Measurements from ENCODE around the gene DOC2A.

DNA sequence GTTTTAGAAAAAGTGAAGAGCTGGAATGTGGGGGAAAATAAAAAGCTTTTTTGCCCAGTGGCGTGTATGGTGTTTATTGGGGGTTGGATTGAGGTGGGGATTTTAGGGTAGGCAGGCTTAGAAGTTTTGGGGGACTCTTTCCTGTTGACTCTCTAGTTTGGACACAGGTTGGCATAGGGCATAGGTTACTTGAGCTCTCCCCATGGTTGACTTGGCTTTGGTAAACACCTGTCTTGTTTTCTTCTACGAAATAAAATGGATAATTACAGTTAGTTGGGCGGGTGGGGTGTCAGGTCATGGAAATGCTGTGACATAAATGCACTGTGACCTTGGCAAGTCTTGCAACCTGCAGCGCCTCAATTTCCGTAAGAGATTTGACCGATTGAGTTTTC lies 37.8 kb downstream of the DOC2A start:
- no peak for TF ChIP-seq POLR2AphosphoS5 (IDR thresholded peaks at IDR 0.05)
- TF ChIP-seq, protein P1, sequence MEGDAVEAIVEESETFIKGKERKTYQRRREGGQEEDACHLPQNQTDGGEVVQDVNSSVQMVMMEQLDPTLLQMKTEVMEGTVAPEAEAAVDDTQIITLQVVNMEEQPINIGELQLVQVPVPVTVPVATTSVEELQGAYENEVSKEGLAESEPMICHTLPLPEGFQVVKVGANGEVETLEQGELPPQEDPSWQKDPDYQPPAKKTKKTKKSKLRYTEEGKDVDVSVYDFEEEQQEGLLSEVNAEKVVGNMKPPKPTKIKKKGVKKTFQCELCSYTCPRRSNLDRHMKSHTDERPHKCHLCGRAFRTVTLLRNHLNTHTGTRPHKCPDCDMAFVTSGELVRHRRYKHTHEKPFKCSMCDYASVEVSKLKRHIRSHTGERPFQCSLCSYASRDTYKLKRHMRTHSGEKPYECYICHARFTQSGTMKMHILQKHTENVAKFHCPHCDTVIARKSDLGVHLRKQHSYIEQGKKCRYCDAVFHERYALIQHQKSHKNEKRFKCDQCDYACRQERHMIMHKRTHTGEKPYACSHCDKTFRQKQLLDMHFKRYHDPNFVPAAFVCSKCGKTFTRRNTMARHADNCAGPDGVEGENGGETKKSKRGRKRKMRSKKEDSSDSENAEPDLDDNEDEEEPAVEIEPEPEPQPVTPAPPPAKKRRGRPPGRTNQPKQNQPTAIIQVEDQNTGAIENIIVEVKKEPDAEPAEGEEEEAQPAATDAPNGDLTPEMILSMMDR (IDR thresholded peaks at IDR 0.05 in 8 of 11, conservative IDR thresholded peaks at IDR 0.05 in 3 of 11), result no peak
- TF ChIP-seq POLR2A (IDR thresholded peaks at IDR 0.05), result no peak
